Stimulated activated CD8-positive, alpha-beta memory T cell treated with anti-CD3 and anti-CD28 coated beads, Interleukin-4, amount 100 ng/mL, for 48 hours (primary cell): Measurements from ENCODE around the gene CISH.

ENCODE experiments used
- DNase-seq: peaks from one replicate; pipeline ENCODE4 v3.0.0-alpha.2; 2020

The CISH gene

GRCh38 chr3:50612234-50612882, 784 bp upstream of the CISH start:
- no peak for DNase-seq

DNA sequence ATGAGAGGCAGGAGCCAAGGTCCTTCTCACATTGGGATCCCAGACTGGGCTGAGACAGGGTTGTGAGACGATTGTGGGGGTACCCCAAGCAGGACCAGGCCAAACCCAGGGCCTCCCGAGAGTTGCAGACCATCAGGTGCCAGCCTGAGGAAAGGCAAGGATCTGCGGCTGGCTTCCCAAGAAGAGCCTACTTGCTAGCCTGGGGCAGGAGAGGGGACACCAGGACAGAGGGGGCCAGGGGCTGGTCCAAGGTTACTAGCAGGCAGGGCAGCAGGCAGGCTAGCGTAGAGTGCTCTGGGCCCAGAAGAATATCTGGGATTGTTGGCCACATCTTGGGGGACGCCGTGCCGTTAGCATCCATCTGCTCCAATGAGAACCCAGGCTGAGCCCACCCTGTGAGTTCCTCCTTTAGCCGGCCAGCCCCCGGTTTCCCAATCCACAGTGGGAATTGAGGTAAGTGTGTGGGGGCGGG, 546 bp downstream of the CISH start:
- DNase-seq = no peak

GRCh38 chr3:50610181-50610971, 1.2 kb downstream of the CISH start:
- peak; percentile 69 for DNase-seq

GRCh38 chr3:50609763-50610085, 1.9 kb downstream of the CISH start:
- DNase-seq = peak; percentile 51

- DNase-seq = peak; percentile 50
Observed at GRCh38 chr3:50609071-50609762, 2.4 kb downstream of the CISH start.

- peak; percentile 54 for DNase-seq
Observed at GRCh38 chr3:50608278-50608677, 3.3 kb downstream of the CISH start.

GRCh38 chr3:50607271-50608091, 4.1 kb downstream of the CISH start:
- peak; percentile 69 for DNase-seq

DNA sequence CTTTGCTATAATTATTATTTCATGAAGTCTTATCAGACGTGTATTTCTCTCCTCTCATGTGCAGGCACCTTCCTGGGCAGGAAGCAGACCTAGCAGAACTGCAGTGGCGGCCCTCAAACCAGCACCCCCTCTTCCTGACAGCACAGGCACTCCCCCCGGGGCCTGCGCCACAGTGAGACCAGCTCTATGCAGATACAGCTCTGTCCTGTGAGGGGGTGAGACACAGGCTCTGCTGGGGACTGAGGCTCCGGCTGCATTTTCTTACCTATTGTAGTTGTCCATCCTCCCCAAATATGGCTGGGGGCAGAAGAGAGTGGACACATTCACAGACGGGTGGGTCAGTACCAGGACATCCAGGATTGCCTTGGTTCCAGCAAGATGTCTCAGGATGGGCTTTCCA, 5.0 kb downstream of the CISH start:
- DNase-seq = peak; percentile 65

DNA sequence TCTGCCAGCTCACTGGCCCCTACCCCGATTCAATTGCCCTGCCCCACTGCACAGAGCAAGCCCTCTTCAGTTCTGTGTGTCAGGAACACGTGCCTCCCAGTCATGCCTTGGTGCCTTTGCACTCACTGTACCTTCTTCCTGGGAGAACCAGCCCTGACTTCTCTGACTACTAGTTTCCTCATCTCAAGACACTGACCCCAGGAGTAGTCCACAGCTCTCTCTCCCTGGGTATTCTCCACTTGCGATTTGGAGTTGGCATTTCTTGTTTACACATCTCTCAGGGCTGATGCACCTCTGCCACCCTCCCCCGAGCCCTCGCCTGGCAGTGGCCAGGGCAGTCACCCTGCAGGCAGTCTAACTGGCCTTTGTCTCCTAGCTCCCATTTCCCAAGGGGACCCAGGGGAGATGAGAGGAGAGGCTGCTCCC, 5.7 kb downstream of the CISH start:
- peak; percentile 58 for DNase-seq

- peak; percentile 62 for DNase-seq
Observed at GRCh38 chr3:50604628-50605588, 6.7 kb downstream of the CISH start.

- peak; percentile 56 for DNase-seq
Observed at GRCh38 chr3:50604110-50604621, 7.4 kb downstream of the CISH start.

GRCh38 chr3:50603261-50604109, 8.1 kb downstream of the CISH start:
- DNase-seq = peak; percentile 65

DNA sequence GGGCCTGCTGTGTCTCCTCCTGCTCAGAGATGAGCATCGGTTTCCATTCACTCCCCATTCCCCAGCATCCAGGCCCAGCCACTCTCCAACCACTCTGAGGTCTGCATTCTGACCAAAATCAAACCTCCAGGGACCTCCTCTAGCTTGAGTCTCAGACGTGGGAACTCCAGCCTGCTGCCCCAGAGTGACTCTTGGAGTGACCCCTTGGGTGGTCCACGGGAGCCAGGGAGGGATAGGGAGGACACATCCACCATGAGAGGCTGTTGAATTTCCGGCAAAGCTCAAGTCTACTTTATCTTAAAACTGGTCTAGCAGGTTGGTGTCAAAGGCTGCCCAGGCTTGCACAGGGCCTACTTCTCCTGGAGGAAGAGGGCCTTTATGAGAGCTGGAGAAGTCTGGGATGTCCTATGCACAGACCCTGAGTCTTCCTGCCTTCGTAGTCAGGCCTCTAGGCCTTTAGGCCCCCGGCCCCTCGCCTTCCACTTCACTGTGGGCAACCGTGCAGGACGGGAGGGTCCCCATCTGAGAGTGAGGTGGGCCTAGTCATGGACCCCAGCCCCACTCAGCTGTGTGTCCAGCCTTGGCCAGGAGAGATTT, 8.9 kb downstream of the CISH start:
- DNase-seq = no peak

- peak; percentile 94 for DNase-seq
Observed at GRCh38 chr3:50600841-50601591, 10.6 kb downstream of the CISH start.

DNA sequence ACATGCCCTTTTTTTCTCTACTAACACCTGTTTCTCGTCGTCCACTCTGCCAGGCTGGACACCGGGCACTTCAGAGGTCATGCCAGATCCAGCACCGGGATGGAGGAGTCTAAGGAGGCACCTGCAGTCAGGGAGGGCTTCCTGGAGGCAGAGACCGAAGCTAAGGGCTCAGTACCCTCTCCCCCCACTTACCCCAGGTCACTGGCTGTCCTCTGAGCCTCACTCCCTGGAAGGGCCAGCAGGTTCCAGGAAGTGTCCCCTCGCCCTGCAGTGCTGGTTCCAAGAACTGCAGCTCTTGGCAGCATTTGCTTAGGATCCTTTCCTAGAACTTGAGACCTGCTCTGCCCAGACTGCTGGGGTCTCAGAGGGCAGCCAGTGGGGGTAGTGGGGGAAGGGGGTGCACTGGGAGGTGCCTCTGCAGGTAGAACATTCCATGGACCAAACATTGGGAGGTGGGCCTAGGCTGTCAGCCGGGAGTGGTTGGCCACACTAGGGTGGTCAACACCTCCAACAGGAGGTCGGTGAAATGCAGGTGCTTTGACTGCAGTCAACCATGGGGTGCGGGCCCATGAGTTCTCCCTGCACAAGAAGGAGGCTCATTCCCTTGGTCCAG, 11.3 kb downstream of the CISH start:
- peak; percentile 73 for DNase-seq

GRCh38 chr3:50599716-50600118, 11.9 kb downstream of the CISH start:
- no peak for DNase-seq

- no peak for DNase-seq
Observed at GRCh38 chr3:50599115-50599715, 12.4 kb downstream of the CISH start.

DNA sequence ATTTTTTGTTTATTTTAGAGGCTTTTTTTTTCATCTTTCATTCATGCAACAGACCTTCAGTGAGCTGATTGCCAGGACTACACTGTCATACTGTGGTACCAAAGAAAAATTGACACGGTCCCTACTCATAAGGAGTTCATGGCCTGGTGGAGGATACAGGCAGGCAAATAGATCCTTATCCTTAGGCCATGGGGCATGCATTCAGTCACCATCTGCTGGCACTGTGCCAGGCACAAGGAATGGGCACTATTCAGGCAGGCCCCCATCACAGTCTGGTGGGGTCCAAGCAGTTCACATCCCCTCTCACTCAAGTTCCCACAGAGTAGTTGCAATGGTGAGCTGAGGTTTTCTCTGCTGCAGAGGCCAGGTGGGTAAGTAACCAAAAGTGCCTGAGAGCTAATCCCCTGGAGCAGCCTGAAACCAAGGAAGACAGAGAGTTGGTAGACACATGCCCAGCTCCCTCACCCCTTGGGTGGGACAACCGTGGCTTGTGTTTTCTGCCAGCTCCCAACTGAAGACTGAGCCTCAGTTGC, 17.3 kb downstream of the CISH start:
- peak; percentile 57 for DNase-seq
